GM12872 (cell line): Measurements from ENCODE around the gene TSEN15.

Experiments
- CTCF ChIP-seq: IDR thresholded peaks from 3 replicates; pipeline ENCODE4 v1.5.1; 2011; ENCODE audit warnings: low read depth, mild to moderate bottlenecking, low read length, moderate library complexity; ENCODE audit not compliant: insufficient read depth

Gene TSEN15

GRCh38 chr1:184096005-184096404, 44.5 kb downstream of the TSEN15 start:
- TF ChIP-seq CTCF, result no peak

- no peak for TF ChIP-seq CTCF
Measured at GRCh38 chr1:184101141-184101540, 49.6 kb downstream of the TSEN15 start.

- no peak for TF ChIP-seq CTCF
Measured at GRCh38 chr1:184101571-184101970, 50.0 kb downstream of the TSEN15 start.

- peak; percentile 44; the same call in 2 of the 3 replicates for TF ChIP-seq CTCF
Measured at GRCh38 chr1:184110272-184111204, 59.0 kb downstream of the TSEN15 start.

- no peak for TF ChIP-seq CTCF
Measured at GRCh38 chr1:184112176-184112948, 60.8 kb downstream of the TSEN15 start.

- no peak for TF ChIP-seq CTCF
Measured at GRCh38 chr1:184113251-184113650, 61.7 kb downstream of the TSEN15 start.

- no peak for TF ChIP-seq CTCF
Measured at GRCh38 chr1:184114818-184115398, 63.4 kb downstream of the TSEN15 start.
